ENCODE results near the gene CCDC157.

The CCDC157 gene

GRCh38 chr22:30357650-30358215 lies 926 bp downstream of the CCDC157 start:
- no peak for DNase-seq (ENCODE audit: low spot score)

DNA sequence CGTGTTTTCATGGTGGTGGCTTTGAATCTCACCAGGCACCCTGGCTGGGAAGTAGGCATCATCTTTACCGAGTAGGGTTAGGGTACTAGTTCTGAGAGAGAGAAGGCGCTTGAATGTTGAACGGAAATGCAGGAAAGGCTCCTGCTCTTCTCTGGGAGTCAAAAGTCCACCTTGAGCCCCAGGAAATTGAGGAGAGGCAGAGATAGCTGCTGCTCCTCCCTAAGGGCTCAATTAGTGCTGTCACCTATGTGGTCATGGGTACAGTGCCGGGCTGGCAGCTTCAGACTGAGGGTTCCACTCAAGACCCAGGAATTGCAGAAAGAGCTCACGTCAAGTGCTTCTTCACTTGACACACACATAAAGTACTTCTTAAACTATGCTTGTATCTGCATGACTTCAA lies 1.7 kb downstream of the CCDC157 start:
- DNase-seq (ENCODE audit: low spot score): no peak

DNA sequence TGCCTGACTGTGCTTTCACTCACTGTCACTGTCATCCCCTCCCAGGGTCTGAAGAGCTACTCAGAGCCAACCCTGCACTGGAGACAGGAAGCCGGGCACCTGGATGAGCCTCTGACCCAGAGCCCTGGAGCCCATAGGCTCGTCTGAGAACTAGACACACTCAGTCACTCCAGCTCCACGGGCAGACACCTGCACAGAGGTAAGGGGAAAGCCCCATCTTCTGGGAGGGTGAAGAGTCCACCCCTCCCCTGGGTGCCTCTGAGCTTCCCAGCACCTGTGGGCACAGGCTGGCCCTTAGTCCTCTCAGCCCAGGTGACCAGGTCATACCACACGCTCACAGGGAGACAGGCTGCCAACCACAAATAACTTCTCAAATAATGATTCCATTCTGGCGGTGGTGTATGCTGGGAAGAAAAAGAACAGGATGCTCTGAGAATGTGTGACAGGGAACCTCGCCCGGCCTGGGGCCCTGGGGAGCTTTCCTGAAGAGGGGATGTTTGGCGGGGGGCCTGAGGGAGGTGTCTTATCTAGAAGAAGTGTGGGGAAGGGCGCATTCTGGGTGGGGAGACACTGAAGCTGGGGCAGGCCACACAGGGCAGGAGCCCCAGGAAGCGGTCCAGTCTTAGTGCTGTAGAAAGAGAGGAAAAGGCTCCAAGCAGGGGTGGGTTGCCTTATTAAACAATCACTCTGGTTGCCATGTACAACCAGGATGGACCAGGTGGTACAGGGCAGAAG lies 5.3 kb downstream of the CCDC157 start:
- no peak for DNase-seq (ENCODE audit: low spot score)

DNA sequence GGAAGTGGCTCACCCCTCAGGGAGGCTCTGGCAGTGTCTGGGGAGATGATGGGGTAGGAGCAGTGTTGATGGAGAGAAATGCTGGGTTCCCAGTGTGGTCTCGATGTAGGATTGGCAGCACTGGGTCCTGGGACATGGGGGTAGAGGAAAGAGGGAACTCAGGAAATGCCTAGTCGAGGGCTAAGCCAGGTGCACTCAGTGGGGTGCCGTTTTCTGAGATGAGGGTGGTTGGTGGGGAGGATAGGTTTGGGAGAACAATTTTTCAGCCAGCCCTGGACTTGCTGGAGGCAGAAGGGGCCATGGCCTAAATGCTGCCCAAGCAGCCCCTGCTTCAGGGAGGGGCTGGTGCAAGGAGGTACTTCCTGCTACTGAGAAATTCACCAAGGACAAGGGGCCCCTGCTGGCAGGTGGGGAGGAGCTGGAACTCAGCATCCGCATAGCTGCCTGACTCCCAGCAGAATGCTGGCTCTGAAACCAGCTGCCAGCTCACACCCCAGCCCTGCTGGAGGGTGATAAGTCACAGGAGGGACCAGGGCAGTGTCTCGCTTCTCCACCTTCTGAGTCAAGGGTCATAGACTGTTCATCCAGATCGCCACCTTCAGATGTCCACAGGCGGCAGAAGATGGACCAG lies 6.0 kb downstream of the CCDC157 start:
- DNase-seq (ENCODE audit: low spot score): no peak

- no peak for DNase-seq (ENCODE audit: low spot score)
Measured at GRCh38 chr22:30365891-30366290, 9.1 kb downstream of the CCDC157 start.

DNA sequence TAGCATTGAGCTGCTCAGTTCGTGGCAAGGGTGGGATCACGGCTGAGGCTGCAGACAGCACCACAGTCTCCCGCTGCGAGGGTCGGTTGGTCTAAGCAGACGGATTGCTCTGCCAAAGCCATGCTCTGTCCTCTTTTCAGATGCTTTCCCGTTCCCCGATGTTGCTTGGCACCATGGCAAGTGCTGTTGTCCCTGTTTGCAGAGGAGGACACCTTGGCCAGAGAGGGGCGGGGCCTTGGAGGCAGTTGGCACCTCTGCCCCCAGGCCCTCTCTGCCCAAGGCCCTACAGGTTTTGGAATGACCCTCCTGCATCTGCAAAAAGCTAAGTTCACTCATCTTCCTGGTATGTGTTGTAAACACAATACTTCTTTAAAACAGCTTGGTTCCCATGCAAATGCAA lies 11.6 kb downstream of the CCDC157 start:
- DNase-seq (ENCODE audit: low spot score): no peak

GRCh38 chr22:30370641-30371230 lies 13.9 kb downstream of the CCDC157 start:
- DNase-seq (ENCODE audit: low spot score): no peak

DNA sequence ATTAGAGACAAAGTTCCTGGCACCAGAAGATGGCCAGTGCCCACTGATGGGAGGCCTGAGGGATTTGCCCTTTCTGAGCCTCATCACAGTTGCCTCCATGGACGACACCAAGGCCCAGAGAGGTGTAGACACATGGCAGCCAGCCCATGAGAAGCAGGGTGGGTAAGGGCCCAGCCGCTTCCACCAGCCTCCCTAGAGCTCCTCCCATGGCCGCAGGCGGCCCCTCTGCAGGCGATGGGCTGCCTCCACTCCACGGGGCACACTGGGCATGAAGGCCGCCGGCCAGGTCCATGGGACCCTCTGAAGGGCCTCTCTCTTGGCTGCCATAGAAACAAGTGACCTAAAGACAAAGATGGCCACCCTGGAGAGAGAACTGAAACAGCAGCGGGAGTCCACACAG lies 14.5 kb downstream of the CCDC157 start:
- DNase-seq (ENCODE audit: low spot score): no peak

GRCh38 chr22:30371981-30372380 lies 15.2 kb downstream of the CCDC157 start:
- DNase-seq (ENCODE audit: low spot score): no peak

DNA sequence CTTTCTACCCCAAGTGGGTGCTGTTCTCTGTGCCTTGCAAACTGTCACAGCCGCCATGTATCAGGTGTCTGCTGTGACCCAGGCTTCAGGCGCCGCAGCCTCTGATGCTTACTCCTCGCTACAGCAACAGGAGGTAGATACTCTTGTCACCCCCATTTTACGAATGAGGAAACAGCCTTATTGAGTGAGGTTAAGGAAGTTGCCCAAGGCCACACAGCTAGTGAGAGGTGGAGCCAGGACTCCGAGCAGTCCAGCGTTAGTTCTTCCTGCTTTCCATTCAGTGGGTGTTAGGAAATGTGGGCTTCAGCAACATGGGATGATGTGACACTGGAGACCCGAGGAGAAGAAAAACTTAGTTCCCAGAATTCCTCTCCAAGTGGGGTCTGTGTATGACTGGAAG lies 16.1 kb downstream of the CCDC157 start:
- DNase-seq (ENCODE audit: low spot score): no peak

DNA sequence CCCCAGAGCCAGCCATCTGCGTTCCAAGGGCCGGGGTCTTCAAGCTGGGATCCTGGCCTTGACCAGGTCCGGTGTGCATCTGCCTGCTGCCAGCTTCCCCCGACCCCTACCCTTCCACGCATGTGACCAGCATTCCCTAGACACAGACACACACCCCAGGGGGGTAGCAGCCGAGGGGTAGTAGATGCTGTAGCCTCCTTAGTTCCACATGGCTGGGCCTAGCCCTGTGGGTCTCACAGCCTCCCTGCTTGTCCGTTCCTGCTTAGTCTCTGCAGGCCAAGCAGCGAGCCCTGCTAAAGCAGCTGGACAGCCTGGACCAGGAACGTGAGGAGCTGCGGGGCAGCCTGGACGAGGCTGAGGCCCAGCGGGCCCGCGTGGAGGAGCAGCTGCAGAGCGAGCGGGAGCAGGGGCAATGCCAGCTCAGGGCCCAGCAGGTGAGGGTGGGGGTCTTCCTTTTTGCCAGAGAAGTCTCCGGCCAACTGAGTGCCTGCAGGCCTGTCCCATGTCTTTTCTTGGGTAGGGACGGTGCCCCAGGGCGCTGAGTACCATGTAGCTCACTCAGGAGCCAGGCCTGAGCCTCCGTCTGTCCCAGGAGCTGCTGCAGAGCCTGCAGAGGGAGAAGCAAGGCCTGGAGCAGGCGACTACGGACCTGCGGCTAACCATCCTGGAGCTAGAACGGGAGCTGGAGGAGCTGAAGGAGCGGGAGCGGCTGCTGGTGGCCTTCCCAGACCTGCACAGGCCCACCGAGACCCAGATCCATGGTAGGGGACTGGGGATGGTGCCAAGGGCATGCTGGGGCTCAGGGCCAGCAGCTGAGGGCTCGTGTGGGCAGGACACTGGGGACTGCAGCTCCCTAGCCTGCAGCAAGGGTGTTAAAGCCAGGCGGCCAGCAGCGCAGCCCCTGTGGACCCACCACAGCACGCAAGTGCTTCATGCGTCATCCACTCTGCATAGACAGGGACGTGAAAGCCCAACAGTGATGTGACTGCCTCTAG lies 16.8 kb downstream of the CCDC157 start:
- no peak for DNase-seq (ENCODE audit: low spot score)

- no peak for DNase-seq (ENCODE audit: low spot score)
Measured at GRCh38 chr22:30375312-30375849, 18.6 kb downstream of the CCDC157 start.

DNA sequence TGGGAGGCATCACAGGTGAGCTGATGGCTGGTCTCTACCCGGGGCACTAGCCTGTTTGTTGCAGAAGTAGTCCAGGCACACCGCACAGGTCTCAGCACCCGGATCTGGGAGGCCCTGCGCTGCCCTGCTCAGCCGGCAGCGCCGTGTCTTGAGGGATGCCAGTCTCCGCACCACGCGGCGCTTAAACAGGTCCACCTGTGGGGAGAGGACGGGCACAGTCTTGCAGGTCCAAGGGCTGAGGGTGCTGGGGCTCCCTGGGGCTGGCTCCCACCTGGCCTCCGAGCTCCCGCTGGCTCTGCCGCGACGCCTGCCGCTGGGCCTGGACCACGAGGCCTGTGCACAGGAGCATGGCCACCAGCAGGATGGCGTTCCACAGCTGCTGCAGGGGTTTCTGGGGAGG lies 23.2 kb downstream of the CCDC157 start:
- DNase-seq (ENCODE audit: low spot score): no peak

GRCh38 chr22:30381264-30381663 lies 24.5 kb downstream of the CCDC157 start:
- DNase-seq (ENCODE audit: low spot score): no peak

- no peak for DNase-seq (ENCODE audit: low spot score)
Measured at GRCh38 chr22:30382340-30382739, 25.5 kb downstream of the CCDC157 start.

DNA sequence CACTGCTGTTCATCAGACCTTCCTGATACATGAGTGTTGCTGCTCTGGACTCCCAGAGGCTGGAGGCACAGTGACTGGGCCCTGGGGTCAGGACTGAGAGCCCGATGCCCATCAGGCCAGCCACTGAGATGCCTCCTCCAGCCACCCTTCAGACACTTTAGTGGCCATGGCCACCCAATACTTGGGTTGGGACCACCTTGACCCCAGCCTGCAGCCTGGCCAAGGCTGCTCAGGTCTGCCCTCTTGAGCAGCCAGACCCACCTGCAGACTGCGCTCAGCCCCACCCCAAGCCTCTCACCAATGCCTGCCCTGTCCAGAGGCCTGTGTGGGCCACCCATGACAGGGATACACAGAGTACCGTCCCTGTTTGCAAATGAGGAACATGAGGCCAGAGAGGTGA lies 26.3 kb downstream of the CCDC157 start:
- DNase-seq (ENCODE audit: low spot score): no peak

DNA sequence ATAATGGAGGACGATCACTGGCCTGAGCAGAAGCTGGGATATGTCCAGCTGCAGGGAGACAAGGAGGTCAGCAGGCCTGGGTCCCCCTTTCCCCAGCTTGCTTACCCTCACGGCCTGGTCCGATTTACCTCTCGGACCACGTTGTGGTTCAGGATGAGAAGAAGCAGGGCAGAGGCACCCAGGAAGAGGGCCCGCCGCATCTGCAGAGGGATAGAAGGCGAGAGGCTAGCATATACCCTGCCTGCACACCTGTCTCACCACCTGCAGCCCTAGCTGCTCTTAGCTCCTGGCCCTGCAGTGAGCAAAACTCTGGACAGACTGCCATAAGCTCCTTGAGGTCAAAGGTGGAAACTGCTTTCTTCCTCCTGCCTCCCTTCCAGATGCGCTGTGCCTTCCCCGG lies 29.1 kb downstream of the CCDC157 start:
- DNase-seq (ENCODE audit: low spot score): no peak

GRCh38 chr22:30386608-30386959 lies 29.8 kb downstream of the CCDC157 start:
- no peak for DNase-seq (ENCODE audit: low spot score)

DNA sequence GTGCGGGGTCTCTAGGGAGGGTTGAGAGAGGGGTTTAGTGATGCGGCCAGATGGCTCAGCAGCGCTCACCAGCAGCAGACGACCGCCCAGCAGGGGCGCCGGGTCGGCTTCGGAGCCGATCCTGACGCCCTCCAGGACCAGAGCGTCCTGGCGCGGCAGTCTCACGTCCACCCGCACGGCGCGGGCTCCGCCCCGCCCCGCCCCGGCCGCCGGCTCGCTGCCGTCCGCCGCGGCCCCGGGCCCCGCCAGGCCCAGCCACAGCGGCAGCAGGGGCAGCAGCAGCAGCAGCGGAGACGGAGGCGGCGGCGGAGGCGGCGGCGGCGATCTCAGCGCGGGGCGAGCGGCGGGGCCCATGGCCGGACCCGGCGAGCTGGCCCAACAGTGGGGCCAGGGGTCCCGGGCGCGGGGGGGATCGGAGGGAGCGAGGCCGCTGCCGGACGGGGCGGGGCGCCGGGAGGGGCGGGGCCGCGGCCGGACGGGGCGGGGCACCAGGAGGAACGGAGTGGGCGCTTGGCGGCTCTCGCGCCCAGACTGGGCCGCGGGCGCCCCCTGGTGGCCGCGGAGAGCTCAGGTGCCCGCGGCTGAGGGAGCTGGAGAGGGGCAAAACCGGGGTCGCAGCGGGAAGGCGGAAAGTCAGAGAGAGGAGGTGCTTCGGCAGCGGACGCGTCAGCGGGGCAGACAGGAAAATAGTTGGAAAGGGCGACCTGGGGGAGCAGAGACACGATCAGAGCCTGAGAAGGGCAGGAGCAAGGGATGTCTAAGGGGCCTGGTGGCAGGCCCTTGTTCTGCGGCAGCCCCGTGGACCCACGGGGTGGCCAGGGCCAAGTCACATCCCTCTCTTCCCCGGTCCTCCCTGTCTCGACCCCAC lies 30.4 kb downstream of the CCDC157 start, which contains the start of gene RNF215:
TSS of gene RNF215 (minus strand) at position 452 of the 868 bp plus-strand sequence. CDS start at position 354, 98 bp downstream.
- DNase-seq (ENCODE audit: low spot score): peak; percentile 96

- DNase-seq (ENCODE audit: low spot score): peak; percentile 77
Measured at GRCh38 chr22:30390974-30391691, 34.3 kb downstream of the CCDC157 start.

Data from D341Med (cell line).